GM10266 (cell line): ENCODE data around the gene SLC39A10.
A peak's percentile ranks its signal among the peaks of the same experiment; 100 is the strongest.

Experiments used
- DNase-seq: peaks from one replicate; pipeline ENCODE4 v3.0.0; 2012; ENCODE audit errors: extremely low spot score
- TF ChIP-seq, protein P1 (sequence below): IDR thresholded peaks from 2 replicates; pipeline ENCODE4 v1.5.1; 2012; ENCODE audit warnings: mild to moderate bottlenecking, low read depth; ENCODE audit not compliant: control insufficient read depth, insufficient read depth; ENCODE audit errors: missing control alignments

SLC39A10 gene, protein sequence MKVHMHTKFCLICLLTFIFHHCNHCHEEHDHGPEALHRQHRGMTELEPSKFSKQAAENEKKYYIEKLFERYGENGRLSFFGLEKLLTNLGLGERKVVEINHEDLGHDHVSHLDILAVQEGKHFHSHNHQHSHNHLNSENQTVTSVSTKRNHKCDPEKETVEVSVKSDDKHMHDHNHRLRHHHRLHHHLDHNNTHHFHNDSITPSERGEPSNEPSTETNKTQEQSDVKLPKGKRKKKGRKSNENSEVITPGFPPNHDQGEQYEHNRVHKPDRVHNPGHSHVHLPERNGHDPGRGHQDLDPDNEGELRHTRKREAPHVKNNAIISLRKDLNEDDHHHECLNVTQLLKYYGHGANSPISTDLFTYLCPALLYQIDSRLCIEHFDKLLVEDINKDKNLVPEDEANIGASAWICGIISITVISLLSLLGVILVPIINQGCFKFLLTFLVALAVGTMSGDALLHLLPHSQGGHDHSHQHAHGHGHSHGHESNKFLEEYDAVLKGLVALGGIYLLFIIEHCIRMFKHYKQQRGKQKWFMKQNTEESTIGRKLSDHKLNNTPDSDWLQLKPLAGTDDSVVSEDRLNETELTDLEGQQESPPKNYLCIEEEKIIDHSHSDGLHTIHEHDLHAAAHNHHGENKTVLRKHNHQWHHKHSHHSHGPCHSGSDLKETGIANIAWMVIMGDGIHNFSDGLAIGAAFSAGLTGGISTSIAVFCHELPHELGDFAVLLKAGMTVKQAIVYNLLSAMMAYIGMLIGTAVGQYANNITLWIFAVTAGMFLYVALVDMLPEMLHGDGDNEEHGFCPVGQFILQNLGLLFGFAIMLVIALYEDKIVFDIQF

GRCh38 chr2:195656859-195657633 lies at the start of gene SLC39A10:
Gene SLC39A10, plus strand, starts transcription at chr2:195657226. Its CDS starts 22,817 bp downstream, at chr2:195680043.
- peak; percentile 87 for DNase-seq
- TF ChIP-seq, protein P1, sequence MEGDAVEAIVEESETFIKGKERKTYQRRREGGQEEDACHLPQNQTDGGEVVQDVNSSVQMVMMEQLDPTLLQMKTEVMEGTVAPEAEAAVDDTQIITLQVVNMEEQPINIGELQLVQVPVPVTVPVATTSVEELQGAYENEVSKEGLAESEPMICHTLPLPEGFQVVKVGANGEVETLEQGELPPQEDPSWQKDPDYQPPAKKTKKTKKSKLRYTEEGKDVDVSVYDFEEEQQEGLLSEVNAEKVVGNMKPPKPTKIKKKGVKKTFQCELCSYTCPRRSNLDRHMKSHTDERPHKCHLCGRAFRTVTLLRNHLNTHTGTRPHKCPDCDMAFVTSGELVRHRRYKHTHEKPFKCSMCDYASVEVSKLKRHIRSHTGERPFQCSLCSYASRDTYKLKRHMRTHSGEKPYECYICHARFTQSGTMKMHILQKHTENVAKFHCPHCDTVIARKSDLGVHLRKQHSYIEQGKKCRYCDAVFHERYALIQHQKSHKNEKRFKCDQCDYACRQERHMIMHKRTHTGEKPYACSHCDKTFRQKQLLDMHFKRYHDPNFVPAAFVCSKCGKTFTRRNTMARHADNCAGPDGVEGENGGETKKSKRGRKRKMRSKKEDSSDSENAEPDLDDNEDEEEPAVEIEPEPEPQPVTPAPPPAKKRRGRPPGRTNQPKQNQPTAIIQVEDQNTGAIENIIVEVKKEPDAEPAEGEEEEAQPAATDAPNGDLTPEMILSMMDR: peak; percentile 40

DNA sequence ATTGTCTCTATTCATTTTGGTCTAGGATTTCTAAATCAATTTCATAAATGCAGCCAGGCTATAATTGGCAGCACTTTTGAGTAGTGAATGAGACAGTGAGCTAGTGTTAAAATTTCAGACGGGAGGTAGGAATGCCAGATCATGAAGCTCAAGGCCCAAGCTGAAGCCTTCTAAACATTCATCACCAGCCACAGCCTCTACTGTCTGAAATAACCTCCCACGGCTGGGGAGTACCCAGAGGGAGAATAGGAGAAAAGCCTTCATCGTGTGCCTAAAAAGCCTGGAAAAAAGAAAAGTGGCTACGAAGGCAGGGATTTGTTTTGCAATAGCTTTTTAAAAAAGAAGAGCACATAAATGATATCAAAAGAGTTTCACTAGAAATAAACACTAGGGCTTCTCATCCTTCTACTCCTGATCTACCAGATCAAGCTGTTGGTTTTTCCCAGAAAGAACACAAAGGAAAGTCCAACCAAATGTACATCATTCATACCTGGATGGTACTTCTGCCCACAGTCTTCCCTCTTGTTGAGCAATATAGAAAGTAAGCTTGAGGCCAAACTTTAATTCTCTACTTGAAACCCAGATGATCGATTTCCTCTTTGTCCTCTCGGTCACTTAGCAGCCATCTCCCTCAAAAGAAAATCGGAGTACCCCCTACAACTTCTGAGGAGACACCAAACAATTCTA lies 48.1 kb upstream of the SLC39A10 start:
- no peak for DNase-seq
- TF ChIP-seq, protein P1: no peak

GRCh38 chr2:195610717-195611116 lies 46.3 kb upstream of the SLC39A10 start:
- TF ChIP-seq, protein P1: no peak
- DNase-seq: no peak

GRCh38 chr2:195612611-195613495 lies 44.2 kb upstream of the SLC39A10 start:
- TF ChIP-seq, protein P1: no peak
- DNase-seq: no peak

GRCh38 chr2:195613922-195614321 lies 43.1 kb upstream of the SLC39A10 start:
- DNase-seq: no peak
- TF ChIP-seq, protein P1: no peak

- DNase-seq: no peak
- TF ChIP-seq, protein P1: no peak
Observed at GRCh38 chr2:195619590-195619989, 37.4 kb upstream of the SLC39A10 start.
